ENCODE measurements around the gene EEFSEC.

GRCh38 chr3:128348075-128348474, 194.8 kb downstream of the EEFSEC start:
- TF ChIP-seq, protein P1, sequence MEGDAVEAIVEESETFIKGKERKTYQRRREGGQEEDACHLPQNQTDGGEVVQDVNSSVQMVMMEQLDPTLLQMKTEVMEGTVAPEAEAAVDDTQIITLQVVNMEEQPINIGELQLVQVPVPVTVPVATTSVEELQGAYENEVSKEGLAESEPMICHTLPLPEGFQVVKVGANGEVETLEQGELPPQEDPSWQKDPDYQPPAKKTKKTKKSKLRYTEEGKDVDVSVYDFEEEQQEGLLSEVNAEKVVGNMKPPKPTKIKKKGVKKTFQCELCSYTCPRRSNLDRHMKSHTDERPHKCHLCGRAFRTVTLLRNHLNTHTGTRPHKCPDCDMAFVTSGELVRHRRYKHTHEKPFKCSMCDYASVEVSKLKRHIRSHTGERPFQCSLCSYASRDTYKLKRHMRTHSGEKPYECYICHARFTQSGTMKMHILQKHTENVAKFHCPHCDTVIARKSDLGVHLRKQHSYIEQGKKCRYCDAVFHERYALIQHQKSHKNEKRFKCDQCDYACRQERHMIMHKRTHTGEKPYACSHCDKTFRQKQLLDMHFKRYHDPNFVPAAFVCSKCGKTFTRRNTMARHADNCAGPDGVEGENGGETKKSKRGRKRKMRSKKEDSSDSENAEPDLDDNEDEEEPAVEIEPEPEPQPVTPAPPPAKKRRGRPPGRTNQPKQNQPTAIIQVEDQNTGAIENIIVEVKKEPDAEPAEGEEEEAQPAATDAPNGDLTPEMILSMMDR (conservative IDR thresholded peaks at IDR 0.05; ENCODE audit: low read depth, low read length) = no peak
- TF ChIP-seq EZH2phosphoT487 (IDR thresholded peaks at IDR 0.05; ENCODE audit: borderline replicate concordance, low read length) (no peak), EZH2 (IDR thresholded peaks at IDR 0.05; ENCODE audit: low read length, unreplicated experiment) (no peak)

All from PC-3 (cell line).